ENCODE results near the gene KMO. TPM values are rescaled to one million over a fixed set of nuclear protein-coding genes. Genes with fewer than 3 reads are reported as not detected.

KMO gene
- polyA plus RNA-seq, 4 donors, result 0.45 to 3.2 (median 1.3) TPM

DNA sequence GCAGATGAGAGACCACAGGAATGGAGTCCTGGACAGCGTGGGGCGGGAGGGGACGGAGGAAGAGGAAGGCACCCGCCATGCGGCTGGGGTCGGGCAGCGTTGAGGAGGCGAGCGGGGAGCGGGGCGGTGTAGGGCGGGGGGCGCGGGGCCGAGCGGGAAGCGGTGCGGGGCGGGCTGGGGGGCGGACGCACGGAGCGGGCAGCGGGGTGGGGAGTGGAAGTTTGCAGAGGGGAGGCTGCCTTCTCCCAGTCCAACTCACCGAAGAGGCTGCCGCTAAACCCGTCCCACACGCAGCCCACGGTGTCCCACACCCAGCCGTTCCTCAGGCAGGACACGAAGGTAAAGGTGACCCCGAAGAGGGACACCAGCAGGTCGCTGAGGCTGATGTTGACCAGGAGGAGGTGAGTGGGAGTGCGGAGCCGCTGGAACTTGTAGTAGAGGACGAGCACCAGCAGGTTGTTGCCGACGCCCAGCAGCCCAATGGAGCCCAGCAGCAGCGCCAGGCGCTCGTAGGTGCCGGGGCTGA is 107.5 kb downstream of the KMO start:
- no peak for FAIRE-seq
- Histone ChIP-seq H3K4me3 (ENCODE audit: low read depth in 1 of 3, low read length in 3 of 3) (peak overlapping the region; percentile 81 to 95 (median 94)), H3K9me3 (ENCODE audit: control insufficient read depth in 2 of 2, insufficient read depth in 1 of 2, low read depth in 1 of 2, low read length in 1 of 2) (peaks cover 0 to 12% of the 10 kb centered on the region in 2 donors), H3K4me1 (ENCODE audit: control insufficient read depth in 3 of 3, insufficient read depth in 2 of 3, low read depth in 1 of 3, low read length in 2 of 3) (peaks cover 0 to 10% (median 2%) of the 10 kb centered on the region in 3 donors), H3K36me3 (ENCODE audit: control insufficient read depth in 3 of 3, insufficient read depth in 2 of 3, low read depth in 1 of 3, low read length in 3 of 3) (no peaks in the 10 kb centered on the region), H3K27me3 (ENCODE audit: control insufficient read depth in 3 of 3, insufficient read depth in 3 of 3, low read length in 3 of 3) (no peaks in the 10 kb centered on the region), H3K27ac (ENCODE audit: low read depth in 1 of 3, low read length in 2 of 3) (peak overlapping the region; percentile 56 to 81 (median 64))
- WGBS, 3 donors, result 0 to 2% (median 1%) methylated on average over 28 to 42 of the region's 42 CpGs
- peak in 1 of 2 donors; percentile 44 for DNase-seq

DNA sequence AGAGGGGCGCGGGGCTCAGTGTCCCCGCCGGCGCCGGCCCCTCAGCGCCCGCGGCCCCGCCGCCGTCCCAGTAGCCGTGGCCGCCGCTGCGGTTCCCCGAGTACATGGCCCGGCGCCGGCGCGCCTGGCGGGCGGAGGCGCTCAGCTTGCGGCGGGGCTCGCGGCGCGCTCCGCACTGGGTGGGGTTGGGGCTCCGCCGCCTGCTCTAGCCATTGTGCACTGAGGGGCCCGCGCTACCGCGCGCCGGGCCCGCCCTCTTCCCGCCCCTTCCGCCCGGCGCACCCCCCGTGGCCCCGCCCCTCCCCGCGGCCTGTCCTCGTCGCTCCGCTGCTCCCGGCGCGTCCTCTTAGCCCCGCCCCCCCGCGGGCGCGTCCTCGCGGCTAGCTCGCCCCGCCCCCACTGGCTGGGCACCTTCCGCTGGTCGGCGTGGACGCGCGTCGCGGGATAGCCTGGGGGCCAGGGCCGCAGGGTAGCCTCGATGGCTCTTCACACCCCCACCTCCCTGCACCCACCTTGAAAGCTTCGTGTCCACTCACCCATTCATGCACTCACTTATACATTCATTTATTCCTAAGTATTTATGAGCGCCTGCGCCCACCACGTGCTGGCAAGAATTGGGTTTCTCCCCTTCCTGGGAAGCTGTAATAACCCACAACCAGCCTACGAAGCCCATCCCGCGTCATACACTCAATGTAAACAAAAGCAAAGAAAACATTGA is 108.1 kb downstream of the KMO start, which contains the start of the genes CHML and OPN3:
Gene CHML (minus strand): TSS at position 221 of the 718 bp plus-strand sequence. CDS start 4,603 bp downstream, outside the sequence.
Gene OPN3 (minus strand): TSS at position 221 of the 718 bp plus-strand sequence. CDS start 115 bp downstream, at position 106.
- 4 to 6% (median 6%) methylated on average over 36 to 81 of the region's 81 CpGs for WGBS, 3 donors
- Histone ChIP-seq H3K36me3 (ENCODE audit: control insufficient read depth in 3 of 3, insufficient read depth in 2 of 3, low read depth in 1 of 3, low read length in 3 of 3) (no peaks in the 10 kb centered on the region), H3K27ac (ENCODE audit: low read depth in 1 of 3, low read length in 2 of 3) (peak within 1 kb of the TSS; percentile 56 to 92 (median 64)), H3K27me3 (ENCODE audit: control insufficient read depth in 3 of 3, insufficient read depth in 3 of 3, low read length in 3 of 3) (no peaks in the 10 kb centered on the region), H3K4me3 (ENCODE audit: low read depth in 1 of 3, low read length in 3 of 3) (peak within 1 kb of the TSS; percentile 81 to 95 (median 94)), H3K9me3 (ENCODE audit: control insufficient read depth in 2 of 2, insufficient read depth in 1 of 2, low read depth in 1 of 2, low read length in 1 of 2) (peaks cover 0 to 12% of the 10 kb centered on the region in 2 donors), H3K4me1 (ENCODE audit: control insufficient read depth in 3 of 3, insufficient read depth in 2 of 3, low read depth in 1 of 3, low read length in 2 of 3) (peaks cover 0 to 10% (median 2%) of the 10 kb centered on the region in 3 donors)
- FAIRE-seq (no peak), DNase-seq (peak; percentile 92 to 95)

DNA sequence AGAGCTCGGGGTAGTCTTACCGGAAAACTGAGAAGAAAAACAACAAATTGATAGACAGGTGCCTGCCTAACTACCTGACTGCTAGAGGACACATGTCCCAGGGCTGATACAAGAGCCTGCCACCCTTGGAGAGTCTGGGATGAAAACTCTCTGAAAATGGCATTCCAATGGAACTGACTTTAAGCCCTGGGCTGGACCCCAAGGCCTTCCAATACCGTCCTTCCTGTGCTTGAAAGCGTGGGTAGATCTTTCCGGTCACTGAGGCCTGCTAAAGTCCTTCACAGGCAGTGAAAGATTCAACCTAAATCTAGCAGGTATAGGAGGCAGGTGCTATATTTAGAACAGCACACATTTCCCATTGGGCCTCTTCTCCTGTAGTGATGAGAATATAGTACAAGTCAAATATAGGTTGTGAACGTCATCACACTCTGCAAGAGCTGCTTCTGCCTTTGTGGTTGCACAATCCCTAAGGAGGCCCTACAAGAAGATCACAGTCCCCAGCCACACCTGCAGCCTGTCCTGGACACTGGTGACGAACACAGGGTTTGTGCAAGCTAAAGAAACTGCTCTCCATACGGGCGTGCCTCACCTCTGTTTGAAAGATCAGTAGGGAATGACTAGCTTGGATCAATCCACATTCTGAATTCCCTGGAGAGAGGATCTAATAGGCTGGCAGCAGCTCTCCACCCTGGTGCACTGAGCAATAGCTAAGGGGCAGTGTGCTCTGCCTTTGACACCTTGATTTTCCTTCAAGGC is 108.9 kb downstream of the KMO start:
- H3K36me3 ChIP-seq (ENCODE audit: control insufficient read depth in 3 of 3, insufficient read depth in 2 of 3, low read depth in 1 of 3, low read length in 3 of 3), result no peaks in the 10 kb centered on the region
- peak; percentile 37 to 82 for DNase-seq
- no peaks in the 10 kb centered on the region for H3K27me3 ChIP-seq (ENCODE audit: control insufficient read depth in 3 of 3, insufficient read depth in 3 of 3, low read length in 3 of 3)
- FAIRE-seq, result no peak
- 83 to 90% (median 86%) methylated on average over 9 of the region's 9 CpGs for WGBS, 3 donors
- H3K9me3 ChIP-seq (ENCODE audit: control insufficient read depth in 2 of 2, insufficient read depth in 1 of 2, low read depth in 1 of 2, low read length in 1 of 2), result peaks cover 0 to 12% of the 10 kb centered on the region in 2 donors
- H3K27ac ChIP-seq (ENCODE audit: low read depth in 1 of 3, low read length in 2 of 3), result peak overlapping the region in 2 of 3 donors; percentile 61 to 92
- H3K4me3 ChIP-seq (ENCODE audit: low read depth in 1 of 3, low read length in 3 of 3), result peak overlapping the region in 2 of 3 donors; percentile 54 to 81
- peaks cover 0 to 10% (median 2%) of the 10 kb centered on the region in 3 donors for H3K4me1 ChIP-seq (ENCODE audit: control insufficient read depth in 3 of 3, insufficient read depth in 2 of 3, low read depth in 1 of 3, low read length in 2 of 3)

DNA sequence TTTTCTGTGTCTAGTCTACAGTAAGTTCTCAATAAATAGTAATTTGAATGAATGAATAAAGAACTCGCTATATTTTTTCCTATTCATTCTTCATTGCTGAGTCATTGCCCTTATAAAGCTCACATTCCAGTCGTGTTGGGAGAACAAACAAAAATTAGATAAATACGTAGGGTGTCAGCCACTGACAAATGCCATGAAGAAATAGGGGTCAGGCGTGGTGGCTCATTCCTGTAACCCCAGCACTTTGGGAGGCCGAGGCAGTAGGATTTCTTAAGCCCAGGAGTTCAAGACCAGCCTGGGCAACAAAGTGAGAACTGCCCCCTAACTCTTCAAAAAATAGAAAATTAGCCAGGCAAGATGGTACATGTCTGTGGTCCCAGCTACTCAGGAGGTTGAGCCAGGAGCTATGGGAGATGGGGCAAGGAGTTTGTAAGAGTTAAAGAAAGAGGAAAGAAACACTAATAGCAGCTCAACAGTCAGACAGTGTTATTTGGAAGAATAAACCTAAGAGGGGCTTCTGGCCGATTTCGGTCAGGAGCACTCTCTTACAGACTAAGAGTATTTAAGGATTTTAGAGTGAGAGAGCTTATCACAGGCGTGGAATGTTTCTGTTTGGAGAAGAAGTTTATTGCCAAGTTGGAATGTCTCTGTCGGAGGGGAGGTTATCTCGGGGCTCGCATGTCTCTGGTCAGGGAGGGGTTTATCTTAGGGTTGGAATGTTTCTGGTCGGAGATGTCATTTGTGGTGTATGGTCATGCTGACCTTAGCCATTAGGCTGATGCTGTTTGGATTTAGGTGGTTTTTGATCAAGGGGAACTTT is 109.8 kb downstream of the KMO start:
- peaks cover 0 to 12% of the 10 kb centered on the region in 2 donors for H3K9me3 ChIP-seq (ENCODE audit: control insufficient read depth in 2 of 2, insufficient read depth in 1 of 2, low read depth in 1 of 2, low read length in 1 of 2)
- peaks cover 0 to 10% (median 2%) of the 10 kb centered on the region in 3 donors for H3K4me1 ChIP-seq (ENCODE audit: control insufficient read depth in 3 of 3, insufficient read depth in 2 of 3, low read depth in 1 of 3, low read length in 2 of 3)
- H3K36me3 ChIP-seq (ENCODE audit: control insufficient read depth in 3 of 3, insufficient read depth in 2 of 3, low read depth in 1 of 3, low read length in 3 of 3), result no peaks in the 10 kb centered on the region
- FAIRE-seq, result no peak
- H3K27ac ChIP-seq (ENCODE audit: low read depth in 1 of 3, low read length in 2 of 3), result peak overlapping the region in 1 of 3 donors; percentile 86
- DNase-seq, result no peak
- no peak overlapping the region for H3K4me3 ChIP-seq (ENCODE audit: low read depth in 1 of 3, low read length in 3 of 3)
- no peaks in the 10 kb centered on the region for H3K27me3 ChIP-seq (ENCODE audit: control insufficient read depth in 3 of 3, insufficient read depth in 3 of 3, low read length in 3 of 3)
- 70 to 78% (median 77%) methylated on average over 12 of the region's 12 CpGs for WGBS, 3 donors

DNA sequence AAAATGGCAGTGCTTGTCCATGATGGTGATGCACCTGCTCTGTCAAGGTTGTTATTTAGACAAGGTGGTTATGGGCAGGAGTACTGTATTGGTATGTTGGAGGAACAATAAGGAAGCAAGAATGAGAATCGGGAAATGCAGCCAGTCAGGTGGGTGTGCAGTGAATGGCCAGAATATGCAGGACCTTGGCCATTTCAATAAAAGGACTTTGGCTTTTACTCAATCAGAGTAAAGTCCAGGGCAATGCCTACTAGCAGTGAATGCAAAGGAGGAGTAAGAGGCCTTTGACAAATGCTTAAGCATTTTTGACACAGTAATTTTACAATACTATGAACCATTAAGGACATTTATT is 110.4 kb downstream of the KMO start:
- 46 to 86% (median 72%) methylated on average over 1 of the region's 1 CpG for WGBS, 3 donors

DNA sequence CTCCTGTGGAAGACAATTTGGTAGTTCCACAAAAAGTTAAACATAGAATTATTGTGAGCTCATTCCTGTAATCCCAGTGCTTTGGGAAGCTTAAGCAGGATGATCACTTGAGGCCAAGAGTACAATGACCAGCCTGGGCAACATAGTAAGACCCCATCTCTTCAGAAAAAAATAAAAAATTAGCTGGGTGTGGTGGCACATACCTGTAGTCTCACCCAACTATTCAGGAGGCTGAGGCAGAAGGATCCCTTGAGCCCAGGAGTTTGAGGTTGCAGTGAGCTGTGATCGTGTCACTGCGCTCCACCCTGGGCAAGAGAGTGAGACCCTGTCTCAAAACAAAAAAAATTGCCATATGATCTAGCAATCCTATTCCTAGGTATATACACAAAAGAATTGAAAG is 112.1 kb downstream of the KMO start:
- H3K27me3 ChIP-seq (ENCODE audit: control insufficient read depth in 3 of 3, insufficient read depth in 3 of 3, low read length in 3 of 3), result no peaks in the 10 kb centered on the region
- no peak for FAIRE-seq
- H3K27ac ChIP-seq (ENCODE audit: low read depth in 1 of 3, low read length in 2 of 3), result no peak overlapping the region
- peaks cover 0 to 10% (median 2%) of the 10 kb centered on the region in 3 donors for H3K4me1 ChIP-seq (ENCODE audit: control insufficient read depth in 3 of 3, insufficient read depth in 2 of 3, low read depth in 1 of 3, low read length in 2 of 3)
- 93 to 100% (median 97%) methylated on average over 2 of the region's 2 CpGs for WGBS, 3 donors
- H3K4me3 ChIP-seq (ENCODE audit: low read depth in 1 of 3, low read length in 3 of 3), result no peak overlapping the region
- peaks cover 0 to 12% of the 10 kb centered on the region in 2 donors for H3K9me3 ChIP-seq (ENCODE audit: control insufficient read depth in 2 of 2, insufficient read depth in 1 of 2, low read depth in 1 of 2, low read length in 1 of 2)
- no peak for DNase-seq
- H3K36me3 ChIP-seq (ENCODE audit: control insufficient read depth in 3 of 3, insufficient read depth in 2 of 3, low read depth in 1 of 3, low read length in 3 of 3), result no peaks in the 10 kb centered on the region

More for the DNA sequence above, 110.4 kb downstream of the KMO start:
- peaks cover 0 to 12% of the 10 kb centered on the region in 2 donors for H3K9me3 ChIP-seq (ENCODE audit: control insufficient read depth in 2 of 2, insufficient read depth in 1 of 2, low read depth in 1 of 2, low read length in 1 of 2)
- H3K4me1 ChIP-seq (ENCODE audit: control insufficient read depth in 3 of 3, insufficient read depth in 2 of 3, low read depth in 1 of 3, low read length in 2 of 3), result peaks cover 0 to 10% (median 2%) of the 10 kb centered on the region in 3 donors
- no peaks in the 10 kb centered on the region for H3K36me3 ChIP-seq (ENCODE audit: control insufficient read depth in 3 of 3, insufficient read depth in 2 of 3, low read depth in 1 of 3, low read length in 3 of 3)
- DNase-seq (peak; percentile 70 to 77), FAIRE-seq (no peak)
- no peak overlapping the region for H3K4me3 ChIP-seq (ENCODE audit: low read depth in 1 of 3, low read length in 3 of 3)
- H3K27me3 ChIP-seq (ENCODE audit: control insufficient read depth in 3 of 3, insufficient read depth in 3 of 3, low read length in 3 of 3), result no peaks in the 10 kb centered on the region
- peak overlapping the region in 1 of 3 donors; percentile 86 for H3K27ac ChIP-seq (ENCODE audit: low read depth in 1 of 3, low read length in 2 of 3)

DNA sequence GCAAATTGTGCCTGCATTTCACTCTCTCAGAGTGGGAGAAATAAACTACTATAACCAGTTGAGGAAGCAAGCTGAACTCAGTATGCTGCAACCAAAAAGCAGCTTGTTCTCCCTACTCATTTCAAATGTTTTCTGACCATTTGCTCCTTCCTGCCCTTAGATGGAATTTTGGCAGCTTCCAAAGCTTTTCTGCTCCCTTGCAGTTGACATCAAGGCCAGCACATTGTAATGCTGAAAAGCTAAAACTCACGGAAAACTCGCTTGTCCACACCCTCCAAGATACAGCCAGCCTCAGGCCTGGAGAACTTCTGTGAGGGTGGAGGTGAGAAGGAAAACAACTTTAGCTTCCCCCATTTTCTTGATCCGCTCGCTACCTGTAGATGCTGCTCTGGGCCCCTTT is 113.0 kb downstream of the KMO start:
- no peak for DNase-seq
- WGBS, 3 donors, result 74 to 88% (median 82%) methylated on average over 4 of the region's 4 CpGs
- Histone ChIP-seq H3K4me3 (ENCODE audit: low read depth in 1 of 3, low read length in 3 of 3) (no peak overlapping the region), H3K27ac (ENCODE audit: low read depth in 1 of 3, low read length in 2 of 3) (no peak overlapping the region), H3K9me3 (ENCODE audit: control insufficient read depth in 2 of 2, insufficient read depth in 1 of 2, low read depth in 1 of 2, low read length in 1 of 2) (peaks cover 0 to 12% of the 10 kb centered on the region in 2 donors), H3K36me3 (ENCODE audit: control insufficient read depth in 3 of 3, insufficient read depth in 2 of 3, low read depth in 1 of 3, low read length in 3 of 3) (no peaks in the 10 kb centered on the region), H3K4me1 (ENCODE audit: control insufficient read depth in 3 of 3, insufficient read depth in 2 of 3, low read depth in 1 of 3, low read length in 2 of 3) (peaks cover 0 to 10% (median 2%) of the 10 kb centered on the region in 3 donors), H3K27me3 (ENCODE audit: control insufficient read depth in 3 of 3, insufficient read depth in 3 of 3, low read length in 3 of 3) (no peaks in the 10 kb centered on the region)
- no peak for FAIRE-seq
